HepG2 (cell line): ENCODE results near the gene KIAA0040. TPM values are rescaled to one million over a fixed set of nuclear protein-coding genes. Genes with fewer than 3 reads are reported as not detected.

Experiments
- ATAC-seq: fragments of 200-7000 bp; cut with Tn5 transposase; 3 replicates; pipeline ENCODE4 v1.9.1; 2020; ENCODE audit warnings: mild to moderate bottlenecking, moderate library complexity
- BruUV-seq: library from RNA; stranded (reverse); fragments of 400-500 nt; replicated peaks from 2 replicates; lab custom pipeline; 2021; lab: Mats Ljungman, UMichigan
- CTCF ChIA-PET: fragments of 300-600 bp; formaldehyde crosslinking; extraction: SDS; loops from one replicate; lab custom pipeline; 2021; ENCODE audit warnings: low total read pairs, inconsistent platforms, low intra/inter-chr PET ratio; lab: Yijun Ruan, JAX
- POLR2A ChIA-PET: fragments of 350-600 bp; sonication (Branson Sonifier 250); formaldehyde crosslinking; loops from one replicate; lab custom pipeline; 2020; ENCODE audit warnings: antibody characterized with exemption, inconsistent platforms; lab: Yijun Ruan, JAX
- DNase-seq: peaks from one replicate; pipeline ENCODE4 v3.0.0-alpha.2; 2015; ENCODE audit warnings: low spot score
- FAIRE-seq: peaks from 3 replicates; lab custom pipeline; 2011; peaks lifted over from hg19 to GRCh38; lab: Jason Lieb, UNC
- H2AFZ ChIP-seq: one replicate; pipeline ENCODE4 v1.6.1; 2011; ENCODE audit warnings: low read length, inconsistent platforms
- H3K27ac ChIP-seq: fragments of 300-600 bp; 3 replicates; pipeline ENCODE4 v1.8.0; 2011; ENCODE audit warnings: mixed run types, mild to moderate bottlenecking, mixed read lengths, low read length, inconsistent platforms; ENCODE audit not compliant: insufficient read depth; ENCODE audit errors: extremely low read length
- H3K27me3 ChIP-seq, 2 experiments: fragments of 200-600 bp in 1 of 2; 2 replicates in 1 of 2; 3 replicates in 1 of 2; pipeline versions ENCODE4 v1.6.0 to v1.8.0; 2011; ENCODE audit warnings: low read length in 2 of 2, mild to moderate bottlenecking in 2 of 2, moderate library complexity in 2 of 2, inconsistent platforms in 1 of 2; ENCODE audit not compliant: insufficient read depth in 2 of 2, control insufficient read depth in 1 of 2
- H3K36me3 ChIP-seq, 2 experiments: fragments of 200-600 bp in 1 of 2; replicated peaks in 1 of 2; 2 replicates in 1 of 2; 3 replicates in 1 of 2; pipeline versions ENCODE4 v1.5.1 to v1.8.0; 2011; ENCODE audit warnings: low read length in 2 of 2, inconsistent platforms in 1 of 2; ENCODE audit not compliant: insufficient read depth in 2 of 2, control insufficient read depth in 1 of 2
- H3K4me1 ChIP-seq: 2 replicates; pipeline ENCODE4 v1.5.1; 2012; ENCODE audit warnings: low read length, inconsistent platforms; ENCODE audit not compliant: insufficient read depth
- H3K4me2 ChIP-seq: 2 replicates; pipeline ENCODE4 v1.6.0; 2011; ENCODE audit warnings: low read depth, low read length, inconsistent platforms
- H3K4me3 ChIP-seq, 3 experiments: fragments of 200-600 bp in 1 of 3; sonication (generic), shearing (Covaris generic) in 1 of 3; replicated peaks in 1 of 3; 2 replicates each; pipeline ENCODE4 v1.5.1; 2011 to 2016; ENCODE audit warnings: low read length in 3 of 3, inconsistent platforms in 2 of 3, low read depth in 2 of 3, mild to moderate bottlenecking in 2 of 3, control low read depth in 1 of 3, mixed read lengths in 1 of 3; ENCODE audit not compliant: insufficient read depth in 1 of 3
- H3K79me2 ChIP-seq: one replicate; pipeline ENCODE4 v1.6.1; 2011; ENCODE audit warnings: low read length, inconsistent platforms; ENCODE audit not compliant: insufficient read depth
- H3K9ac ChIP-seq: 2 replicates; pipeline ENCODE4 v1.6.0; 2011; ENCODE audit warnings: mild to moderate bottlenecking, low read depth, low read length, inconsistent platforms; ENCODE audit not compliant: insufficient read depth
- H3K9me3 ChIP-seq: 2 replicates; pipeline ENCODE4 v1.5.1; 2012; ENCODE audit warnings: mild to moderate bottlenecking, low read length
- H4K20me1 ChIP-seq: 2 replicates; pipeline ENCODE4 v1.6.0; 2011; ENCODE audit warnings: inconsistent platforms, mild to moderate bottlenecking, low read length, moderate library complexity; ENCODE audit not compliant: insufficient read depth
- ATF1 ChIP-seq: IDR thresholded peaks from 2 replicates; pipeline ENCODE4 v1.6.1; 2016; ENCODE audit warnings: mild to moderate bottlenecking, control low read depth
- DPF2 ChIP-seq: sonication (generic); formaldehyde crosslinking; IDR thresholded peaks from 2 replicates; pipeline ENCODE4 v1.4.0; 2020; ENCODE audit warnings: mild to moderate bottlenecking, low read depth, missing genetic modification reagents, borderline replicate concordance
- EP300 ChIP-seq, 3 experiments: sonication (generic) in 1 of 3; formaldehyde crosslinking in 1 of 3; IDR thresholded peaks; 2 replicates each; pipeline versions ENCODE4 v1.5.1 to v1.6.1; 2011 to 2020; ENCODE audit warnings: low read depth in 2 of 3, low read length in 2 of 3, borderline replicate concordance in 1 of 3, improper control_type of control experiment in 1 of 3, mild to moderate bottlenecking in 1 of 3, missing genetic modification reagents in 1 of 3, moderate library complexity in 1 of 3
- FIP1L1 ChIP-seq: fragments of 200-400 bp; formaldehyde crosslinking; IDR thresholded peaks from 2 replicates; pipeline ENCODE4 v1.6.1; 2018; ENCODE audit warnings: low read depth, mild to moderate bottlenecking, low read length, moderate library complexity, borderline replicate concordance; ENCODE audit not compliant: insufficient read depth
- FOXM1 ChIP-seq: sonication (generic); formaldehyde crosslinking; IDR thresholded peaks from 2 replicates; pipeline ENCODE4 v1.5.0; 2020; ENCODE audit warnings: missing genetic modification reagents
- GZF1 ChIP-seq: sonication (generic); formaldehyde crosslinking; IDR thresholded peaks from 2 replicates; pipeline ENCODE4 v1.5.1; 2020; ENCODE audit warnings: mild to moderate bottlenecking, missing genetic modification reagents
- NCOA2 ChIP-seq: sonication (generic); formaldehyde crosslinking; IDR thresholded peaks from 2 replicates; pipeline ENCODE4 v1.8.0; 2022; ENCODE audit warnings: inconsistent platforms
- RCOR2 ChIP-seq: IDR thresholded peaks from 2 replicates; pipeline ENCODE4 v1.6.1; 2016; ENCODE audit warnings: missing biosample characterization, missing genetic modification reagents
- RFX1 ChIP-seq: fragments of 450-650 bp; IDR thresholded peaks from 2 replicates; pipeline ENCODE4 v1.6.1; 2017
- SP5 ChIP-seq: IDR thresholded peaks from 2 replicates; pipeline ENCODE4 v1.6.1; 2016; ENCODE audit warnings: low read depth, borderline replicate concordance
- ZBTB42 ChIP-seq: sonication (generic); formaldehyde crosslinking; IDR thresholded peaks from 2 replicates; pipeline ENCODE4 v1.5.0; 2020; ENCODE audit warnings: mild to moderate bottlenecking, missing genetic modification reagents
- ZNF142 ChIP-seq: sonication (generic); formaldehyde crosslinking; IDR thresholded peaks from 2 replicates; pipeline ENCODE4 v1.4.0; 2020; ENCODE audit warnings: missing genetic modification reagents
- ZSCAN31 ChIP-seq: sonication (generic); formaldehyde crosslinking; IDR thresholded peaks from 2 replicates; pipeline ENCODE4 v1.5.0; 2020; ENCODE audit warnings: low read depth, mild to moderate bottlenecking, missing genetic modification reagents
- WGBS: methylation state at CpG from one replicate; pipeline ENCODE4 v1.1.6; 2017; ENCODE audit warnings: low lambda C conversion rate; 5-methylcytosine and 5-hydroxymethylcytosine counted together
- in situ Hi-C: cut with HindIII; loops from 2 replicates; pipeline ENCODE4 v1.10.0; 2017; ENCODE audit warnings: low pct_unique_long_range_greater_than_20kb; ENCODE audit not compliant: extremely low pct_ligation_motif_present
- intact Hi-C: fragments of 100-400 bp; cut with micrococcal nuclease; formaldehyde crosslinking; loops from one replicate; pipeline ENCODE4 v1.10.0; 2022; ENCODE audit not compliant: unreplicated experiment
- polyA plus RNA-seq, 8 experiments: library from polyadenylated mRNA; depleted of rRNA in 3 of 8; stranded (reverse) in 7 of 8; unstranded in 1 of 8; fragments of >200 nt; fragmentation: Illumina TruSeq in 4 of 8; extraction: Trizol in 4 of 8; gene quantifications; 2 replicates each; pipeline versions ENCODE4 v1.2.1 to v1.2.3, GENCODE V29; 2011 to 2016; ENCODE audit warnings: low read depth in 4 of 8, missing spikeins in 1 of 8, mixed read lengths in 1 of 8; ENCODE audit not compliant: insufficient read depth in 1 of 8
- total RNA-seq, 5 experiments: library from RNA; depleted of rRNA; stranded (reverse); fragments of >200 nt; fragmentation: Illumina TruSeq; extraction: Trizol; gene quantifications; 2 replicates each; pipeline ENCODE4 v1.2.3, GENCODE V29; 2016; ENCODE audit warnings: low read depth in 1 of 5

The KIAA0040 gene
- total and polyA plus RNA-seq, 2 of the 13 experiments (the other 11 are each of a cell fraction or from before 2014, with no cell fraction given) = 0.24 to 0.26 TPM

DNA sequence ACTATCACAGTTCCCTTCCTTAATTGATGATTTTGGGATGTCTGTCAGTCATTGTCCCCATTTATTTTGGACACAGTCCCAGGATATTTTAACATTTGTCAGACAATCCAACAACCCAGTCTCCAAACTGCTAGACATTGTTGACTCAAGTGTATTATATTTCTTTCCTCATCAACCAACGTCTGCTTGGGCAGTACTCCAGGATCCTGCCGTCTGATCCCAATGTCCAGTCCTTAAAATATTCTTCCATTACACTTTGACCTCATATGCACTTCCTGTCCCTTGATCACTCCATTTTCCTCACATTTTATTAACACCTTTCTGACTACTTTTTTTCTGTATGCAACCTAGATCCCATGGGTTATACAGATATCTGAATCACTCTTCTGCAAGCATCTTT, 39.8 kb upstream of the KIAA0040 start:
- FAIRE-seq (no peak), ATAC-seq (no peak), DNase-seq (no peak)
- H3K27me3 ChIP-seq = no peaks in the 10 kb centered on the region; a peak in 1 of 5 replicates
- H3K79me2 ChIP-seq = no peaks in the 10 kb centered on the region
- intact Hi-C loops (no loop called here), in situ Hi-C loops (no loop called here)
- no peaks in the 10 kb centered on the region for H3K36me3 ChIP-seq
- H4K20me1 ChIP-seq = no peaks in the 10 kb centered on the region
- no peaks in the 10 kb centered on the region; the same call in 1 of the 2 replicates for H3K9me3 ChIP-seq
- H3K27ac ChIP-seq = no peak overlapping the region
- H3K4me3 ChIP-seq = no peak overlapping the region
- no peak overlapping the region for H3K4me2 ChIP-seq
- H3K9ac ChIP-seq = no peak overlapping the region
- WGBS = 12% methylated on average over 2 of the region's 2 CpGs
- ChIA-PET CTCF (no interaction called here), POLR2A (no interaction called here)
- H2AFZ ChIP-seq = no peak overlapping the region
- no TSS peak for BruUV-seq
- H3K4me1 ChIP-seq = no peaks in the 10 kb centered on the region
- no peak for TF ChIP-seq EP300 (IDR thresholded peaks at IDR 0.05; ENCODE audit: low read depth in 2 of 2, low read length in 2 of 2)
- no peak for TF ChIP-seq EP300 (CRISPR knock-in tag; IDR thresholded peaks at IDR 0.05; ENCODE audit: borderline replicate concordance)
- no peak for TF ChIP-seq ATF1 (CRISPR knock-in tag)
- TF ChIP-seq DPF2 = no peak
- no peak for TF ChIP-seq RCOR2 (CRISPR knock-in tag)
- TF ChIP-seq FIP1L1 = no peak
- no peak for TF ChIP-seq SP5
- TF ChIP-seq RFX1 = no peak
- no peak for TF ChIP-seq GZF1
- TF ChIP-seq NCOA2 (CRISPR knock-in tag) = no peak

GRCh38 chr1:175225805-175226129, 33.2 kb upstream of the KIAA0040 start:
- H3K4me1 ChIP-seq = no peaks in the 10 kb centered on the region
- WGBS = 0% methylated on average over 1 of the region's 1 CpG
- H3K79me2 ChIP-seq = no peaks in the 10 kb centered on the region
- in situ Hi-C loops = no loop called here
- H2AFZ ChIP-seq = no peak overlapping the region
- no TSS peak for BruUV-seq
- ChIA-PET POLR2A (no interaction called here), CTCF (no interaction called here)
- H4K20me1 ChIP-seq = no peaks in the 10 kb centered on the region
- DNase-seq = no peak
- TF ChIP-seq FOXM1 = no peak
- TF ChIP-seq ZNF142 = no peak
- TF ChIP-seq ZSCAN31 (CRISPR knock-in tag) = no peak
- TF ChIP-seq ZBTB42 = no peak
- no peak overlapping the region for H3K27ac ChIP-seq
- no peaks in the 10 kb centered on the region for H3K36me3 ChIP-seq
- FAIRE-seq = no peak
- no peaks in the 10 kb centered on the region; a peak in 2 of 5 replicates for H3K27me3 ChIP-seq
- H3K4me3 ChIP-seq = no peak overlapping the region
- intact Hi-C loops = no loop called here
- no peak overlapping the region for H3K4me2 ChIP-seq
- H3K9me3 ChIP-seq = no peaks in the 10 kb centered on the region
- H3K9ac ChIP-seq = no peak overlapping the region
- no peak for ATAC-seq
